SU-DHL-6 (cell line): ENCODE measurements around the gene POLR3H.

Experiments used
- H2AFZ ChIP-seq: fragments of 200-600 bp; sonication (generic); 2 replicates; pipeline ENCODE4 v1.6.1; 2014; ENCODE audit warnings: low read depth, mild to moderate bottlenecking, moderate library complexity, mixed read lengths, antibody characterized with exemption, low read length; ENCODE audit not compliant: severe bottlenecking
- H3F3A ChIP-seq: fragments of 200-600 bp; shearing (Covaris generic); 2 replicates; pipeline ENCODE4 v1.6.0; 2016; ENCODE audit warnings: antibody characterized with exemption, mild to moderate bottlenecking; ENCODE audit not compliant: insufficient read depth
- H3K27ac ChIP-seq: fragments of 200-600 bp; sonication (generic); 2 replicates; pipeline ENCODE4 v1.5.1; 2016; ENCODE audit warnings: low read depth, mild to moderate bottlenecking, low read length, moderate library complexity, mixed read lengths
- H3K27me3 ChIP-seq: fragments of 200-600 bp; sonication (generic), shearing (Covaris generic); 2 replicates; pipeline ENCODE4 v1.6.0; 2014; ENCODE audit warnings: mild to moderate bottlenecking, low read length
- H3K36me3 ChIP-seq: fragments of 200-600 bp; sonication (generic); 2 replicates; pipeline ENCODE4 v1.6.1; 2014; ENCODE audit warnings: mild to moderate bottlenecking, low read length, mixed read lengths
- H3K4me2 ChIP-seq: fragments of 300-600, 200-600 bp; shearing (Covaris generic), sonication (generic); 2 replicates; pipeline ENCODE4 v1.6.0; 2014; ENCODE audit warnings: low read length, low read depth, mild to moderate bottlenecking; ENCODE audit not compliant: poor library complexity, severe bottlenecking
- H3K4me3 ChIP-seq: fragments of 200-600 bp; sonication (generic); 2 replicates; pipeline ENCODE4 v1.5.1; 2014; ENCODE audit warnings: antibody characterized with exemption, low read length, mild to moderate bottlenecking, mixed read lengths; ENCODE audit not compliant: insufficient read depth, poor library complexity, severe bottlenecking
- H3K79me2 ChIP-seq: fragments of 200-600 bp; sonication (generic); 2 replicates; pipeline ENCODE4 v1.6.1; 2014; ENCODE audit warnings: mild to moderate bottlenecking, low read length, moderate library complexity; ENCODE audit not compliant: insufficient read depth
- H3K9ac ChIP-seq: fragments of 200-600 bp; sonication (generic); 2 replicates; pipeline ENCODE4 v1.7.0; 2014; ENCODE audit warnings: mild to moderate bottlenecking, low read length
- H3K9me2 ChIP-seq: fragments of 200-600 bp; sonication (generic); replicated peaks from 2 replicates; pipeline ENCODE4 v1.6.1; 2014; ENCODE audit warnings: low read length; ENCODE audit not compliant: insufficient read depth
- H3K9me3 ChIP-seq: fragments of 200-600 bp; sonication (generic); 2 replicates; pipeline ENCODE4 v1.6.1; 2014; ENCODE audit warnings: low read length, mixed read lengths; ENCODE audit not compliant: insufficient read depth
- H4K20me1 ChIP-seq: fragments of 200-600 bp; sonication (generic); 2 replicates; pipeline ENCODE4 v1.6.1; 2014; ENCODE audit warnings: low read depth, mild to moderate bottlenecking, antibody characterized with exemption, low read length, moderate library complexity, mixed read lengths
- EZH2phosphoT487 ChIP-seq: fragments of 200-600 bp; sonication (generic), shearing (Covaris generic); conservative IDR thresholded peaks from 2 replicates; pipeline ENCODE4 v1.6.1; 2018; ENCODE audit warnings: mild to moderate bottlenecking, antibody characterized with exemption, low read length, moderate library complexity, mixed read lengths
- TF ChIP-seq, protein P1 (sequence below): fragments of 200-600 bp; sonication (generic); IDR thresholded peaks from one replicate; pipeline ENCODE4 v1.5.1; 2017; ENCODE audit warnings: antibody characterized with exemption, mild to moderate bottlenecking, low read length, moderate library complexity; ENCODE audit not compliant: insufficient read depth, poor library complexity, severe bottlenecking

The POLR3H gene

GRCh38 chr22:41587347-41587723 lies 43.1 kb upstream of the POLR3H start:
- Histone ChIP-seq H3K4me2 (no peak overlapping the region), H3K4me3 (no peak overlapping the region), H3K9me2 (no peaks in the 10 kb centered on the region), H3K9ac (no peak overlapping the region), H4K20me1 (no peaks in the 10 kb centered on the region), H3F3A (no peaks in the 10 kb centered on the region), H3K36me3 (no peaks in the 10 kb centered on the region), H3K27me3 (no peaks in the 10 kb centered on the region), H3K9me3 (no peaks in the 10 kb centered on the region), H2AFZ (no peak overlapping the region), H3K27ac (no peak overlapping the region), H3K79me2 (peaks cover 8% of the 10 kb centered on the region; the same call in 1 of the 2 replicates)
- no peak for TF ChIP-seq EZH2phosphoT487
- TF ChIP-seq, protein P1, sequence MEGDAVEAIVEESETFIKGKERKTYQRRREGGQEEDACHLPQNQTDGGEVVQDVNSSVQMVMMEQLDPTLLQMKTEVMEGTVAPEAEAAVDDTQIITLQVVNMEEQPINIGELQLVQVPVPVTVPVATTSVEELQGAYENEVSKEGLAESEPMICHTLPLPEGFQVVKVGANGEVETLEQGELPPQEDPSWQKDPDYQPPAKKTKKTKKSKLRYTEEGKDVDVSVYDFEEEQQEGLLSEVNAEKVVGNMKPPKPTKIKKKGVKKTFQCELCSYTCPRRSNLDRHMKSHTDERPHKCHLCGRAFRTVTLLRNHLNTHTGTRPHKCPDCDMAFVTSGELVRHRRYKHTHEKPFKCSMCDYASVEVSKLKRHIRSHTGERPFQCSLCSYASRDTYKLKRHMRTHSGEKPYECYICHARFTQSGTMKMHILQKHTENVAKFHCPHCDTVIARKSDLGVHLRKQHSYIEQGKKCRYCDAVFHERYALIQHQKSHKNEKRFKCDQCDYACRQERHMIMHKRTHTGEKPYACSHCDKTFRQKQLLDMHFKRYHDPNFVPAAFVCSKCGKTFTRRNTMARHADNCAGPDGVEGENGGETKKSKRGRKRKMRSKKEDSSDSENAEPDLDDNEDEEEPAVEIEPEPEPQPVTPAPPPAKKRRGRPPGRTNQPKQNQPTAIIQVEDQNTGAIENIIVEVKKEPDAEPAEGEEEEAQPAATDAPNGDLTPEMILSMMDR = no peak

GRCh38 chr22:41585898-41586297 lies 41.6 kb upstream of the POLR3H start:
- no peak overlapping the region for H3K27ac ChIP-seq
- H3K4me3 ChIP-seq = no peak overlapping the region
- H3K27me3 ChIP-seq = no peaks in the 10 kb centered on the region
- TF ChIP-seq EZH2phosphoT487 = no peak
- TF ChIP-seq, protein P1 = no peak
- H2AFZ ChIP-seq = no peak overlapping the region
- H3K79me2 ChIP-seq = peaks cover 8% of the 10 kb centered on the region; the same call in 1 of the 2 replicates
- H3K36me3 ChIP-seq = no peaks in the 10 kb centered on the region
- H3K9me3 ChIP-seq = no peaks in the 10 kb centered on the region
- no peak overlapping the region for H3K9ac ChIP-seq
- no peaks in the 10 kb centered on the region for H4K20me1 ChIP-seq
- H3K4me2 ChIP-seq = no peak overlapping the region
- H3F3A ChIP-seq = no peaks in the 10 kb centered on the region
- no peaks in the 10 kb centered on the region for H3K9me2 ChIP-seq

DNA sequence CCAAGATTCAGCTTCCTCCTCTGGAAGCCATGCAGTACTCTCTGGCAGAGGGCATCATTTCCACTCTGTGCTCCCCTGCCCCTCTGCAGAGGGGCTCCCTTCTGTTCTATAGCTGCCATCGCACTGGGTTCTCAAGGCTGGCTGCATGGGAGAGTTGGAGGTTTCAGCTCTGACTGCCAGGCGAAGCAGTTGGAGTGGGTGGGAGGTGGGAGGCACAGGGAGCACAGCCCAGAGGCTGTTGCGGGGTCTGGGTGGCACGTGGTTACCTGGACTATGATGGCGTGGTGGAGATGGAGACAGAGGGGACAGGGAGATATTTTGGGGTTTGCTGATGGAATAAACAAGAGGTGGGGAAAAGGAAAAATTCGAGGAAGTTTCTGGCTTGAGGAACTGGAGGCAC lies 40.6 kb upstream of the POLR3H start:
- Histone ChIP-seq H4K20me1 (no peaks in the 10 kb centered on the region), H3K79me2 (peaks cover 8% of the 10 kb centered on the region; the same call in 1 of the 2 replicates), H3K27me3 (no peaks in the 10 kb centered on the region), H3K9ac (no peak overlapping the region), H3K9me3 (no peaks in the 10 kb centered on the region), H2AFZ (no peak overlapping the region), H3F3A (no peaks in the 10 kb centered on the region), H3K27ac (no peak overlapping the region), H3K9me2 (no peaks in the 10 kb centered on the region), H3K4me2 (no peak overlapping the region), H3K4me3 (no peak overlapping the region), H3K36me3 (no peaks in the 10 kb centered on the region)
- TF ChIP-seq EZH2phosphoT487 = no peak
- TF ChIP-seq, protein P1 = no peak

- Histone ChIP-seq H3K27ac (no peak overlapping the region), H3K79me2 (no peaks in the 10 kb centered on the region), H3K36me3 (no peaks in the 10 kb centered on the region), H3K4me3 (no peak overlapping the region), H3K9me3 (no peaks in the 10 kb centered on the region), H3F3A (no peaks in the 10 kb centered on the region), H3K9ac (no peak overlapping the region), H4K20me1 (no peaks in the 10 kb centered on the region), H2AFZ (no peak overlapping the region), H3K4me2 (no peak overlapping the region), H3K9me2 (no peaks in the 10 kb centered on the region), H3K27me3 (no peaks in the 10 kb centered on the region)
- TF ChIP-seq, protein P1 = no peak
- no peak for TF ChIP-seq EZH2phosphoT487
Measured at GRCh38 chr22:41582694-41583093, 38.4 kb upstream of the POLR3H start.
